Smooth muscle cell (in vitro differentiated cells): ENCODE measurements around the gene IL18RAP. TPM values are rescaled to one million over a fixed set of nuclear protein-coding genes. Genes with fewer than 3 reads are reported as not detected.

Experiments used
- microRNA-seq: library from miRNA; unstranded; fragments of <30 nt; microRNA quantifications from one replicate; pipeline ENCODE4, GENCODE V29; 2016; ENCODE audit warnings: borderline number of aligned reads
- polyA plus RNA-seq: library from polyadenylated mRNA; unstranded; fragments of >200 nt; fragmentation: Nextera tagmentation; extraction: Ambion mirVana; gene quantifications from 2 replicates; pipeline ENCODE4 v1.2.1, GENCODE V29; 2016
- small RNA-seq: library from RNA; depleted of rRNA; stranded (forward); fragments of <200 nt; gene quantifications from one replicate; pipeline ENCODE3, GENCODE V24; 2014
- total RNA-seq: library from RNA; depleted of rRNA; stranded (reverse); fragments of >200 nt; gene quantifications from 2 replicates; pipeline ENCODE4 v1.2.3, GENCODE V29; 2014

IL18RAP gene
- total and polyA plus RNA-seq, 2 experiments from 2014 or later: not detected

Small RNA genes within 50 kb of the gene (microRNA-seq; reads per million reads assigned to microRNA genes)
- gene MIR4772: not detected

Small RNA genes within 50 kb of the gene (small RNA-seq; reads per million reads assigned to genes)
- gene MIR4772: not detected

Other genes starting within 250 kb of the IL18RAP start
- gene IL1RL2, start 236.1 kb upstream of the IL18RAP start, total RNA-seq: 0.13 and 0.40 TPM in 2 replicates
- gene IL1RL2, start 236.1 kb upstream of the IL18RAP start, polyA plus RNA-seq: 0.10 and 1.2 TPM in 2 replicates
- 1.6 and 2.0 TPM in 2 replicates for gene IL1RL1, start 111.6 kb upstream of the IL18RAP start, total RNA-seq
- 1.3 and 1.8 TPM in 2 replicates for gene IL1RL1, start 111.6 kb upstream of the IL18RAP start, polyA plus RNA-seq
- gene IL18R1, start 67.4 kb upstream of the IL18RAP start, total RNA-seq: 2.2 and 6.0 TPM in 2 replicates
- gene IL18R1, start 67.4 kb upstream of the IL18RAP start, polyA plus RNA-seq: 1.9 and 2.5 TPM in 2 replicates
- gene SLC9A4, start 50.1 kb downstream of the IL18RAP start, total RNA-seq: not detected in 2 replicates
- 0.28 TPM in 1 of 2 replicates, not detected in the other for gene SLC9A4, start 50.1 kb downstream of the IL18RAP start, polyA plus RNA-seq
- 0.04 TPM in 1 of 2 replicates, not detected in the other for gene SLC9A2, start 196.4 kb downstream of the IL18RAP start, total RNA-seq
- gene SLC9A2, start 196.4 kb downstream of the IL18RAP start, polyA plus RNA-seq: not detected in 2 replicates